ENCODE measurements around the gene VPS13A.
"Not testable (repeated sequence)": the region's sequence is repeated elsewhere in the genome, so short reads cannot be mapped to it uniquely, and the experiment has no call there.

VPS13A gene

GRCh38 chr9:77188242-77188641 lies 10.9 kb downstream of the VPS13A start:
- no peak for DNase-seq (ENCODE audit: low read depth)

- no peak for DNase-seq (ENCODE audit: low read depth)
Observed at GRCh38 chr9:77194423-77194822, 17.1 kb downstream of the VPS13A start.

- DNase-seq (ENCODE audit: low read depth), result no peak
Observed at GRCh38 chr9:77210116-77210515, 32.8 kb downstream of the VPS13A start.

GRCh38 chr9:77211561-77211960 lies 34.2 kb downstream of the VPS13A start:
- DNase-seq (ENCODE audit: low read depth), result no peak

- DNase-seq (ENCODE audit: low read depth), result no peak
Observed at GRCh38 chr9:77212801-77213200, 35.5 kb downstream of the VPS13A start.

- no peak for DNase-seq (ENCODE audit: low read depth)
Observed at GRCh38 chr9:77215874-77216273, 38.5 kb downstream of the VPS13A start.

GRCh38 chr9:77218612-77219011 lies 41.3 kb downstream of the VPS13A start:
- peak; percentile 35 for DNase-seq (ENCODE audit: low read depth)

GRCh38 chr9:77221431-77221830 lies 44.1 kb downstream of the VPS13A start:
- DNase-seq (ENCODE audit: low read depth), result no peak

- no peak for DNase-seq (ENCODE audit: low read depth)
Observed at GRCh38 chr9:77224746-77225312, 47.5 kb downstream of the VPS13A start.

- no peak for DNase-seq (ENCODE audit: low read depth)
Observed at GRCh38 chr9:77236693-77237092, 59.4 kb downstream of the VPS13A start.

GRCh38 chr9:77237896-77238295 lies 60.6 kb downstream of the VPS13A start:
- no peak for DNase-seq (ENCODE audit: low read depth)

GRCh38 chr9:77251050-77251449 lies 73.7 kb downstream of the VPS13A start:
- DNase-seq (ENCODE audit: low read depth), result no peak

- no peak for DNase-seq (ENCODE audit: low read depth)
Observed at GRCh38 chr9:77257275-77257674, 79.9 kb downstream of the VPS13A start.

- DNase-seq (ENCODE audit: low read depth), result no peak
Observed at GRCh38 chr9:77261605-77262004, 84.3 kb downstream of the VPS13A start.

- DNase-seq (ENCODE audit: low read depth), result not testable (repeated sequence)
Observed at GRCh38 chr9:77267762-77268161, 90.4 kb downstream of the VPS13A start.

GRCh38 chr9:77271023-77271690 lies 93.8 kb downstream of the VPS13A start:
- DNase-seq (ENCODE audit: low read depth), result no peak

GRCh38 chr9:77276799-77277198 lies 99.5 kb downstream of the VPS13A start:
- no peak for DNase-seq (ENCODE audit: low read depth)

GRCh38 chr9:77277719-77278118 lies 100.4 kb downstream of the VPS13A start:
- no peak for DNase-seq (ENCODE audit: low read depth)

GRCh38 chr9:77283991-77284390 lies 106.7 kb downstream of the VPS13A start:
- DNase-seq (ENCODE audit: low read depth), result no peak

- no peak for DNase-seq (ENCODE audit: low read depth)
Observed at GRCh38 chr9:77284616-77285015, 107.3 kb downstream of the VPS13A start.

- no peak for DNase-seq (ENCODE audit: low read depth)
Observed at GRCh38 chr9:77290373-77290772, 113.0 kb downstream of the VPS13A start.

- DNase-seq (ENCODE audit: low read depth), result peak; percentile 14
Observed at GRCh38 chr9:77291714-77292113, 114.4 kb downstream of the VPS13A start.

- DNase-seq (ENCODE audit: low read depth), result no peak
Observed at GRCh38 chr9:77293949-77294348, 116.6 kb downstream of the VPS13A start.

- no peak for DNase-seq (ENCODE audit: low read depth)
Observed at GRCh38 chr9:77304543-77304942, 127.2 kb downstream of the VPS13A start.

Measured in non-pigmented ciliary epithelial cell (primary cell).